Tibial artery (tissue), 4 donors: Measurements from ENCODE around the gene PIGN.

Experiments used
- DNase-seq, 2 donors: peaks; one replicate each; pipeline ENCODE4 v3.0.0-alpha.2; 2019
- H3K27ac ChIP-seq, 2 donors: fragments of 200-600 bp; sonication (generic) in 1 of 2; 1 replicate in 1 of 2; 2 replicates in 1 of 2; pipeline ENCODE4 v1.5.1; 2018 to 2019; ENCODE audit warnings: mild to moderate bottlenecking in 1 of 2
- H3K27me3 ChIP-seq, 2 donors: fragments of 200-600 bp; sonication (generic) in 1 of 2; one replicate each; pipeline versions ENCODE4 v1.5.1 to v1.6.0; 2016 to 2019
- H3K36me3 ChIP-seq, 3 donors: fragments of 200-600 bp; sonication (generic) in 2 of 3; one replicate each; pipeline ENCODE4 v1.5.1; 2016 to 2019; ENCODE audit warnings: mild to moderate bottlenecking in 2 of 3
- H3K4me1 ChIP-seq, 4 donors: fragments of 200-600 bp; sonication (generic) in 2 of 4; 1 replicate in 3 of 4; 2 replicates in 1 of 4; pipeline ENCODE4 v1.5.1; 2016 to 2019
- H3K4me3 ChIP-seq, 2 donors: fragments of 200-600 bp; sonication (generic) in 1 of 2; 1 replicate in 1 of 2; 2 replicates in 1 of 2; pipeline ENCODE4 v1.5.1; 2018 to 2019; ENCODE audit warnings: mild to moderate bottlenecking in 2 of 2
- H3K9me3 ChIP-seq, 3 donors: fragments of 200-600 bp; sonication (generic) in 1 of 3; one replicate each; pipeline ENCODE4 v1.5.1; 2016 to 2019
- CTCF ChIP-seq, 2 experiments: fragments of 200-600 bp in 1 of 2; fragments of 450-650 bp in 1 of 2; IDR thresholded peaks; one replicate each; pipeline ENCODE4 v1.5.1; 2017 to 2019; ENCODE audit warnings: antibody characterized with exemption in 2 of 2, mild to moderate bottlenecking in 1 of 2, moderate library complexity in 1 of 2
- intact Hi-C: fragments of 100-400 bp; cut with DNase I; formaldehyde crosslinking; loops from one replicate; pipeline ENCODE4 v1.15.0; 2023; ENCODE audit warnings: low total_unique reads

PIGN gene

GRCh38 chr18:62109676-62110075 is 77.2 kb downstream of the PIGN start:
- Histone ChIP-seq H3K9me3 (no peaks in the 10 kb centered on the region), H3K27ac (no peak overlapping the region), H3K4me3 (no peak overlapping the region), H3K4me1 (peaks cover 0 to 9% (median 1%) of the 10 kb centered on the region in 4 donors), H3K27me3 (no peaks in the 10 kb centered on the region), H3K36me3 (peaks cover 0 to 13% (median 0%) of the 10 kb centered on the region in 3 donors)
- DNase-seq = no peak
- TF ChIP-seq CTCF (IDR thresholded peaks at IDR 0.05) = no peak
- intact Hi-C loops = no loop called here

- intact Hi-C loops = no loop called here
Measured at GRCh38 chr18:62107881-62108280, 79.0 kb downstream of the PIGN start.

GRCh38 chr18:62106271-62106670 is 80.6 kb downstream of the PIGN start:
- Histone ChIP-seq H3K4me1 (peaks cover 0 to 19% (median 1%) of the 10 kb centered on the region in 4 donors), H3K27me3 (no peaks in the 10 kb centered on the region), H3K4me3 (no peak overlapping the region), H3K9me3 (no peaks in the 10 kb centered on the region), H3K36me3 (peaks cover 0 to 7% (median 0%) of the 10 kb centered on the region in 3 donors), H3K27ac (no peak overlapping the region)
- intact Hi-C loops = no loop called here
- no peak for DNase-seq
- no peak for TF ChIP-seq CTCF (IDR thresholded peaks at IDR 0.05)

More at GRCh38 chr18:62107881-62108280, 79.0 kb downstream of the PIGN start:
- Histone ChIP-seq H3K27ac (no peak overlapping the region), H3K4me1 (peaks cover 0 to 9% (median 1%) of the 10 kb centered on the region in 4 donors), H3K36me3 (peaks cover 0 to 7% (median 0%) of the 10 kb centered on the region in 3 donors), H3K9me3 (no peaks in the 10 kb centered on the region), H3K27me3 (no peaks in the 10 kb centered on the region), H3K4me3 (no peak overlapping the region)
- no peak for DNase-seq
- no peak for TF ChIP-seq CTCF (IDR thresholded peaks at IDR 0.05)

- no peaks in the 10 kb centered on the region for H3K9me3 ChIP-seq
- H3K4me3 ChIP-seq = no peak overlapping the region
- intact Hi-C loops = no loop called here
- DNase-seq = no peak
- H3K27me3 ChIP-seq = no peaks in the 10 kb centered on the region
- TF ChIP-seq CTCF (IDR thresholded peaks at IDR 0.05) = no peak
- H3K36me3 ChIP-seq = peaks cover 0 to 11% (median 5%) of the 10 kb centered on the region in 3 donors
- H3K27ac ChIP-seq = no peak overlapping the region
- H3K4me1 ChIP-seq = peaks cover 0 to 19% (median 1%) of the 10 kb centered on the region in 4 donors
Measured at GRCh38 chr18:62105376-62105775, 81.5 kb downstream of the PIGN start.

- Histone ChIP-seq H3K27ac (no peak overlapping the region), H3K27me3 (no peaks in the 10 kb centered on the region), H3K36me3 (peaks cover 14 to 25% (median 24%) of the 10 kb centered on the region in 3 donors), H3K4me3 (no peak overlapping the region), H3K9me3 (peaks cover 0 to 7% (median 0%) of the 10 kb centered on the region in 3 donors), H3K4me1 (peaks cover 0 to 19% (median 1%) of the 10 kb centered on the region in 4 donors)
- intact Hi-C loops = no loop called here
- DNase-seq = no peak
- no peak for TF ChIP-seq CTCF (IDR thresholded peaks at IDR 0.05)
Measured at GRCh38 chr18:62102221-62102620, 84.6 kb downstream of the PIGN start.

GRCh38 chr18:62101321-62101721 is 85.5 kb downstream of the PIGN start:
- H3K27ac ChIP-seq = no peak overlapping the region
- H3K4me3 ChIP-seq = no peak overlapping the region
- peaks cover 14 to 25% (median 17%) of the 10 kb centered on the region in 3 donors for H3K36me3 ChIP-seq
- no peak for TF ChIP-seq CTCF (IDR thresholded peaks at IDR 0.05)
- H3K27me3 ChIP-seq = no peaks in the 10 kb centered on the region
- intact Hi-C loops = no loop called here
- H3K9me3 ChIP-seq = peaks cover 0 to 7% (median 0%) of the 10 kb centered on the region in 3 donors
- no peak for DNase-seq
- peaks cover 0 to 19% (median 1%) of the 10 kb centered on the region in 4 donors for H3K4me1 ChIP-seq
